HepG2 (cell line): ENCODE data around the gene FMO1.

Experiments used
- AKAP8 ChIP-seq: sonication (generic); formaldehyde crosslinking; IDR thresholded peaks from 2 replicates; pipeline ENCODE4 v1.5.1; 2020; ENCODE audit warnings: mild to moderate bottlenecking, missing genetic modification reagents
- EZH2 ChIP-seq: conservative IDR thresholded peaks from 2 replicates; pipeline ENCODE4 v1.6.1; 2012; ENCODE audit warnings: mild to moderate bottlenecking, low read depth, low read length, moderate library complexity
- MTA3 ChIP-seq: sonication (generic); formaldehyde crosslinking; IDR thresholded peaks from 2 replicates; pipeline ENCODE4 v1.4.0; 2020; ENCODE audit warnings: missing genetic modification reagents
- NR1H2 ChIP-seq: sonication (generic); formaldehyde crosslinking; IDR thresholded peaks from 2 replicates; pipeline ENCODE4 v1.8.1; 2022; ENCODE audit warnings: low read depth, missing genetic modification reagents, borderline replicate concordance
- POLR2A ChIP-seq, 2 experiments: IDR thresholded peaks; 2 replicates each; pipeline ENCODE4 v1.6.1; 2011; ENCODE audit warnings: low read depth in 2 of 2, low read length in 2 of 2, mild to moderate bottlenecking in 1 of 2, moderate library complexity in 1 of 2; ENCODE audit not compliant: insufficient read depth in 1 of 2
- POLR2AphosphoS2 ChIP-seq: IDR thresholded peaks from 2 replicates; pipeline ENCODE4 v1.6.1; 2011; ENCODE audit warnings: low read depth, low read length, improper control_type of control experiment
- RAD51 ChIP-seq: fragments of 450-650 bp; IDR thresholded peaks from 2 replicates; pipeline ENCODE4 v1.6.1; 2016; ENCODE audit warnings: borderline replicate concordance
- TAF1 ChIP-seq: sonication (generic); formaldehyde crosslinking; IDR thresholded peaks from 2 replicates; pipeline ENCODE4 v1.4.0; 2020; ENCODE audit warnings: missing genetic modification reagents
- TGIF2 ChIP-seq: IDR thresholded peaks from 2 replicates; pipeline ENCODE4 v1.6.1; 2016; ENCODE audit warnings: control low read depth, missing compliant biosample characterization
- ZFP36 ChIP-seq: fragments of 150-350 bp; IDR thresholded peaks from 2 replicates; pipeline ENCODE4 v1.6.1; 2018; ENCODE audit warnings: borderline replicate concordance, low read length, low read depth; ENCODE audit not compliant: partially characterized antibody
- TF ChIP-seq, protein P1 (sequence below): sonication (generic); formaldehyde crosslinking; IDR thresholded peaks from 2 replicates; pipeline ENCODE4 v1.4.0; 2020; ENCODE audit warnings: missing genetic modification reagents
- TF ChIP-seq, protein P2 (sequence below): sonication (generic); formaldehyde crosslinking; IDR thresholded peaks from 2 replicates; pipeline ENCODE4 v1.5.0; 2020; ENCODE audit warnings: mild to moderate bottlenecking, missing genetic modification reagents, moderate library complexity
- TF ChIP-seq, protein P3 (sequence below): IDR thresholded peaks from 2 replicates; pipeline ENCODE4 v1.6.1; 2018; ENCODE audit warnings: missing genetic modification reagents, mild to moderate bottlenecking, missing compliant biosample characterization
- TF ChIP-seq, protein P4 (sequence below): sonication (generic); formaldehyde crosslinking; IDR thresholded peaks from 2 replicates; pipeline ENCODE4 v1.8.1; 2023; ENCODE audit warnings: missing genetic modification reagents, inconsistent platforms, borderline replicate concordance

DNA sequence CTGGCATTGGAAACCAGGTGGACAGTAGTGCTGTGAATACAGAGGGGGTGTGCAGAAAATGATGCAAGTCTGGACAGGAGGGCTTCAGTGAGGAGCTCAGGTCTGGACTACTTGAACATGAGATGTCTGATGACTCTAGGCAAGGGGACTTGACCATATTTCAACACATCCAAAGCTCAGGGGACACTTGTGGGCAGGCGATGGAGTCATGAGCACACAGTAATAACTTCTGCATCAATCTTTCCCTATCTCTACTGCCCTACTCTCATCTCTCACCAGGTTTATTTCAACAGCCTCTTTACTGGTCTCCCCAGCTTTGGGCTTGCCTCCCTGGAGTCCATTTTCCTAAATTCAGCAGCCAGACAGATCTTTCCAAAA, 41.3 kb upstream of the FMO1 start:
- TF ChIP-seq POLR2A (IDR thresholded peaks at IDR 0.05; ENCODE audit: insufficient read depth in 1 of 2, low read depth in 2 of 2, low read length in 2 of 2) (no peak), AKAP8 (no peak), RAD51 (no peak), TGIF2 (CRISPR knock-in tag) (no peak), TAF1 (CRISPR knock-in tag) (no peak), EZH2 (no peak), MTA3 (CRISPR knock-in tag) (no peak), ZFP36 (no peak), NR1H2 (no peak), POLR2AphosphoS2 (no peak)
- TF ChIP-seq, protein P1, sequence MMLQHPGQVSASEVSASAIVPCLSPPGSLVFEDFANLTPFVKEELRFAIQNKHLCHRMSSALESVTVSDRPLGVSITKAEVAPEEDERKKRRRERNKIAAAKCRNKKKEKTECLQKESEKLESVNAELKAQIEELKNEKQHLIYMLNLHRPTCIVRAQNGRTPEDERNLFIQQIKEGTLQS (CRISPR knock-in tag): no peak
- TF ChIP-seq, protein P2, sequence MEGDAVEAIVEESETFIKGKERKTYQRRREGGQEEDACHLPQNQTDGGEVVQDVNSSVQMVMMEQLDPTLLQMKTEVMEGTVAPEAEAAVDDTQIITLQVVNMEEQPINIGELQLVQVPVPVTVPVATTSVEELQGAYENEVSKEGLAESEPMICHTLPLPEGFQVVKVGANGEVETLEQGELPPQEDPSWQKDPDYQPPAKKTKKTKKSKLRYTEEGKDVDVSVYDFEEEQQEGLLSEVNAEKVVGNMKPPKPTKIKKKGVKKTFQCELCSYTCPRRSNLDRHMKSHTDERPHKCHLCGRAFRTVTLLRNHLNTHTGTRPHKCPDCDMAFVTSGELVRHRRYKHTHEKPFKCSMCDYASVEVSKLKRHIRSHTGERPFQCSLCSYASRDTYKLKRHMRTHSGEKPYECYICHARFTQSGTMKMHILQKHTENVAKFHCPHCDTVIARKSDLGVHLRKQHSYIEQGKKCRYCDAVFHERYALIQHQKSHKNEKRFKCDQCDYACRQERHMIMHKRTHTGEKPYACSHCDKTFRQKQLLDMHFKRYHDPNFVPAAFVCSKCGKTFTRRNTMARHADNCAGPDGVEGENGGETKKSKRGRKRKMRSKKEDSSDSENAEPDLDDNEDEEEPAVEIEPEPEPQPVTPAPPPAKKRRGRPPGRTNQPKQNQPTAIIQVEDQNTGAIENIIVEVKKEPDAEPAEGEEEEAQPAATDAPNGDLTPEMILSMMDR: no peak
- TF ChIP-seq, protein P3, sequence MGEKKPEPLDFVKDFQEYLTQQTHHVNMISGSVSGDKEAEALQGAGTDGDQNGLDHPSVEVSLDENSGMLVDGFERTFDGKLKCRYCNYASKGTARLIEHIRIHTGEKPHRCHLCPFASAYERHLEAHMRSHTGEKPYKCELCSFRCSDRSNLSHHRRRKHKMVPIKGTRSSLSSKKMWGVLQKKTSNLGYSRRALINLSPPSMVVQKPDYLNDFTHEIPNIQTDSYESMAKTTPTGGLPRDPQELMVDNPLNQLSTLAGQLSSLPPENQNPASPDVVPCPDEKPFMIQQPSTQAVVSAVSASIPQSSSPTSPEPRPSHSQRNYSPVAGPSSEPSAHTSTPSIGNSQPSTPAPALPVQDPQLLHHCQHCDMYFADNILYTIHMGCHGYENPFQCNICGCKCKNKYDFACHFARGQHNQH (CRISPR knock-in tag): no peak
- TF ChIP-seq, protein P4, sequence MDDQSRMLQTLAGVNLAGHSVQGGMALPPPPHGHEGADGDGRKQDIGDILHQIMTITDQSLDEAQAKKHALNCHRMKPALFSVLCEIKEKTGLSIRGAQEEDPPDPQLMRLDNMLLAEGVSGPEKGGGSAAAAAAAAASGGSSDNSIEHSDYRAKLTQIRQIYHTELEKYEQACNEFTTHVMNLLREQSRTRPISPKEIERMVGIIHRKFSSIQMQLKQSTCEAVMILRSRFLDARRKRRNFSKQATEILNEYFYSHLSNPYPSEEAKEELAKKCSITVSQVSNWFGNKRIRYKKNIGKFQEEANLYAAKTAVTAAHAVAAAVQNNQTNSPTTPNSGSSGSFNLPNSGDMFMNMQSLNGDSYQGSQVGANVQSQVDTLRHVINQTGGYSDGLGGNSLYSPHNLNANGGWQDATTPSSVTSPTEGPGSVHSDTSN (CRISPR knock-in tag): no peak
